Vagina (tissue), 2 donors: ENCODE data around the gene NOB1.
A peak's percentile ranks its signal among the peaks of the same experiment; 100 is the strongest.

Experiments used
- CTCF ChIP-seq, 3 experiments: fragments of 450-650 bp in 2 of 3; fragments of 200-600 bp in 1 of 3; sonication (generic) in 1 of 3; IDR thresholded peaks; one replicate each; pipeline ENCODE4 v1.5.1; 2017 to 2019; ENCODE audit warnings: antibody characterized with exemption in 3 of 3, mild to moderate bottlenecking in 2 of 3, moderate library complexity in 2 of 3
- POLR2A ChIP-seq, 2 donors: fragments of 450-650 bp; IDR thresholded peaks; one replicate each; pipeline ENCODE4 v1.6.1; 2017; ENCODE audit warnings: antibody characterized with exemption in 2 of 2, mild to moderate bottlenecking in 2 of 2, moderate library complexity in 2 of 2
- POLR2AphosphoS5 ChIP-seq, 2 donors: sonication (generic); formaldehyde crosslinking; IDR thresholded peaks; one replicate each; pipeline ENCODE4 v1.9.0; 2017; ENCODE audit warnings: antibody characterized with exemption in 2 of 2, mild to moderate bottlenecking in 2 of 2, low read depth in 1 of 2; ENCODE audit not compliant: insufficient read depth in 1 of 2

- TF ChIP-seq POLR2AphosphoS5 (IDR thresholded peaks at IDR 0.05; ENCODE audit: insufficient read depth in 1 of 2, low read depth in 1 of 2) (peak in 1 of 2 donors; percentile 21), POLR2A (IDR thresholded peaks at IDR 0.05) (no peak), CTCF (IDR thresholded peaks at IDR 0.05) (peak; percentile 84 to 90 (median 88))
These were observed 41.8 kb upstream of the NOB1 start for GRCh38 chr16:69796285-69797118.
